ENCODE measurements around the gene PSG5.
A peak's percentile ranks its signal among the peaks of the same experiment; 100 is the strongest.
"Not testable (repeated sequence)": the region's sequence is repeated elsewhere in the genome, so short reads cannot be mapped to it uniquely, and the experiment has no call there.

PSG5 gene

DNA sequence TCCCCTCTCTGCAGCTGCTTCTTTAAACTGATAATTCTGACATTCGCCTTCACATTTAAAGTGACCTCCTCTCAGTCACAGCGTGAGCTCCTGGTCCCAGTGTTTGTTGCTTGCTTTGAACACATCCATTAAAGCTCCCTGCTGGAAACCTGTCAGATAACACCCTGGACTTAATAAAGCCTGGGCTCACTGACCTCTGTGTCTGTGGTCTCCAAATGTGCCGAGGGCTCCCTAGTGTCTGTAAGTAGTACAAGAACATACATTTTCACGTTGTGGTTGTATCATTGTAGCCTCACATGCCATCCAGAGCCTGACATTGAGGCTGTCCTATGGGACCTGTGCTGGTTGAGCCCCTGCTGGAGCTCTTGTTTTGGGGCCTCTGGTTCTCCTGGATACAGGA is 21.7 kb upstream of the PSG5 start:
- no peaks in the 10 kb centered on the region for H4K20me1 ChIP-seq (ENCODE audit: control insufficient read depth, insufficient read depth, low read depth, low read length)

DNA sequence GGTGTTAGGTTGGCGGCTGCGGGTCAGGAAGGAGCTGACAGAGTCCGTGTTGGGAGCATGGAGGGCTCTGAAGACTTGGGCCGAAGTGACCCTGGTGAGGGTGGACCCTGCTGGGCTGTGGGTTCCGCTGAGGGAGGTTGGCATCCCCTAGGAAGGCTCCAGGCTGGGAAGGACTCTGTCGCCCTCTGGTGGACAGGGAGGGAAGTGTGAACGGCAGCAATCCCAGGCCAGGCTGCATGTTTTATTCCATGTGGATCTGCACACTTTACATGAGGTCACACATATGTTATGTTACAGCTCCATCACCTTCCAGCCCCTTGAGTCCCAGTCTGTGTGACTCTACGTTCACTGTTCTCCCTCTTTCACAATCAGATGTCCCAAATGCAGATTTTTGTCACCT is 20.8 kb upstream of the PSG5 start:
- H4K20me1 ChIP-seq (ENCODE audit: control insufficient read depth, insufficient read depth, low read depth, low read length); H3K4me1 ChIP-seq (ENCODE audit: control insufficient read depth, low read length); H3K27ac ChIP-seq (ENCODE audit: low read depth, low read length); H3K9me3 ChIP-seq (ENCODE audit: control insufficient read depth, insufficient read depth, low read length); H3K4me3 ChIP-seq (ENCODE audit: low read length); H3K9me2 ChIP-seq (replicated peaks; ENCODE audit: control insufficient read depth, low read length); H3K4me2 ChIP-seq (ENCODE audit: low read length); H3F3A ChIP-seq (ENCODE audit: control insufficient read depth, insufficient read depth); H3K36me3 ChIP-seq (ENCODE audit: control insufficient read depth, low read length); H3K79me2 ChIP-seq (ENCODE audit: control insufficient read depth, low read length); H3K27me3 ChIP-seq (ENCODE audit: control insufficient read depth, low read length): not testable (repeated sequence)
- TF ChIP-seq, protein P1, sequence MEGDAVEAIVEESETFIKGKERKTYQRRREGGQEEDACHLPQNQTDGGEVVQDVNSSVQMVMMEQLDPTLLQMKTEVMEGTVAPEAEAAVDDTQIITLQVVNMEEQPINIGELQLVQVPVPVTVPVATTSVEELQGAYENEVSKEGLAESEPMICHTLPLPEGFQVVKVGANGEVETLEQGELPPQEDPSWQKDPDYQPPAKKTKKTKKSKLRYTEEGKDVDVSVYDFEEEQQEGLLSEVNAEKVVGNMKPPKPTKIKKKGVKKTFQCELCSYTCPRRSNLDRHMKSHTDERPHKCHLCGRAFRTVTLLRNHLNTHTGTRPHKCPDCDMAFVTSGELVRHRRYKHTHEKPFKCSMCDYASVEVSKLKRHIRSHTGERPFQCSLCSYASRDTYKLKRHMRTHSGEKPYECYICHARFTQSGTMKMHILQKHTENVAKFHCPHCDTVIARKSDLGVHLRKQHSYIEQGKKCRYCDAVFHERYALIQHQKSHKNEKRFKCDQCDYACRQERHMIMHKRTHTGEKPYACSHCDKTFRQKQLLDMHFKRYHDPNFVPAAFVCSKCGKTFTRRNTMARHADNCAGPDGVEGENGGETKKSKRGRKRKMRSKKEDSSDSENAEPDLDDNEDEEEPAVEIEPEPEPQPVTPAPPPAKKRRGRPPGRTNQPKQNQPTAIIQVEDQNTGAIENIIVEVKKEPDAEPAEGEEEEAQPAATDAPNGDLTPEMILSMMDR (IDR thresholded peaks at IDR 0.05; ENCODE audit: low read depth, low read length, poor library complexity, severe bottlenecking), result peak; percentile 67

More for the DNA sequence above, 21.7 kb upstream of the PSG5 start:
- TF ChIP-seq, protein P1 (IDR thresholded peaks at IDR 0.05; ENCODE audit: low read depth, low read length, poor library complexity, severe bottlenecking), result no peak
- no peak for TF ChIP-seq EZH2phosphoT487 (IDR thresholded peaks at IDR 0.05; ENCODE audit: borderline replicate concordance, low read length)
- Histone ChIP-seq H3K4me1 (ENCODE audit: control insufficient read depth, low read length) (no peaks in the 10 kb centered on the region), H3K9me2 (replicated peaks; ENCODE audit: control insufficient read depth, low read length) (no peaks in the 10 kb centered on the region), H3K27me3 (ENCODE audit: control insufficient read depth, low read length) (no peaks in the 10 kb centered on the region), H3K36me3 (ENCODE audit: control insufficient read depth, low read length) (no peaks in the 10 kb centered on the region), H3K9me3 (ENCODE audit: control insufficient read depth, insufficient read depth, low read length) (no peaks in the 10 kb centered on the region), H3K4me2 (ENCODE audit: low read length) (no peak overlapping the region), H3K27ac (ENCODE audit: low read depth, low read length) (no peak overlapping the region), H3K4me3 (ENCODE audit: low read length) (no peak overlapping the region), H3F3A (ENCODE audit: control insufficient read depth, insufficient read depth) (no peaks in the 10 kb centered on the region), H3K79me2 (ENCODE audit: control insufficient read depth, low read length) (no peaks in the 10 kb centered on the region)

DNA sequence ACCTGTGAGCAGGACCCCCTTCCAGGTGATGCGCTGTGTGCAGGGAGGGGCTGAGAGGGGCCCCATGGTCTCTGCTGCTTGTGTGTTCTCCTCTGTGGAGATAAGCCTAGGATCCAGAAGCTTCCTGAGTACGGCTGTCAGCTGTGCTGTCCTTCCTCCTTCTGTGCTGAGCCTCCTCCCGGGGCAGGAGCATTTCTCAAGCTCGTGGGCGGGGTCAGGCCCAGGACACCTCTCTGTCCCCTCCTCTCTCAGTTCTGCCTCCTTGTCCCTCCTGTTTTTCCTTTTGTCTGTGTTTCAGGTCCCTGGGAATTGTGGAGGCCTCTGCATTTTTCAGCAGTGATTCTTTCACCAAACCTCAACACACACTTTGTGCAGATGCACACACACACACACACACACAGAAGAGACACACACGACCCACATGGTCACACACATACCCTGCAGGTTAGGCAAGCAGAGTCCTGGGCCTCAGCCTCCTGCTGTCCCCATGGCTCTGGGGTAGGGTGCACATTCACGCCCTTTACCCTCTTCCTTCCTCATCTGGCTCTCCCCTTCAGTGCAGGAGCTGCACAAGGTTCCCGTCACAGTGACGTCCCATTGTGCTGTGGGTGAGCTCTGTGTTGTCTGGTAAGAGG is 19.3 kb upstream of the PSG5 start, which contains the start of gene PSG4:
TSS of gene PSG4 (minus strand) at position 168 of the 635 bp plus-strand sequence. CDS start at position 66, 102 bp downstream.
- not testable (repeated sequence) for H3K4me2 ChIP-seq (ENCODE audit: low read length); H3K9me3 ChIP-seq (ENCODE audit: control insufficient read depth, insufficient read depth, low read length); H3F3A ChIP-seq (ENCODE audit: control insufficient read depth, insufficient read depth); H3K27ac ChIP-seq (ENCODE audit: low read depth, low read length); H3K9me2 ChIP-seq (replicated peaks; ENCODE audit: control insufficient read depth, low read length); H3K4me1 ChIP-seq (ENCODE audit: control insufficient read depth, low read length); H4K20me1 ChIP-seq (ENCODE audit: control insufficient read depth, insufficient read depth, low read depth, low read length); H3K4me3 ChIP-seq (ENCODE audit: low read length); H3K36me3 ChIP-seq (ENCODE audit: control insufficient read depth, low read length); H3K27me3 ChIP-seq (ENCODE audit: control insufficient read depth, low read length); H3K79me2 ChIP-seq (ENCODE audit: control insufficient read depth, low read length)

DNA sequence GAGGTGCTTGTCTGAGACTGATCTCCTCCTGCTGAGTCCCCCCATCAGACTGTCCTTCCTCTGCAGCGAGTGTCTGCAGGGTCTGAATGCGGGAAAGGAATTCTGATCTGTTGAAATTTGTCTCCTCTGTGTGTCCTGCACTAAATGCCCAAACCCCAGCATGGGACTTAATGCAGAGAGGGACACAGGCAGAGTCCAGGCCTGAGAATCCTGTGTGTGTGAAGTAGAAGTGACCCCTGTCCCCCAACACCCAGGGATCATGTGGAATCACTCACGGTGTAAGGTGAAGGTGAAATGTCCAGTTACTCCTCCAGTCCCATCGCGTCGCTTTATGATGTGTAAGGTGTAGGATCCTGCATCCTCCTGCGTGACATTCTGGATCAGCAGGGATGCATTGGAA is 17.3 kb upstream of the PSG5 start:
- not testable (repeated sequence) for H3K79me2 ChIP-seq (ENCODE audit: control insufficient read depth, low read length); H3K9me2 ChIP-seq (replicated peaks; ENCODE audit: control insufficient read depth, low read length); H3K27ac ChIP-seq (ENCODE audit: low read depth, low read length); H3F3A ChIP-seq (ENCODE audit: control insufficient read depth, insufficient read depth); H3K4me3 ChIP-seq (ENCODE audit: low read length); H3K36me3 ChIP-seq (ENCODE audit: control insufficient read depth, low read length); H3K9me3 ChIP-seq (ENCODE audit: control insufficient read depth, insufficient read depth, low read length); H3K27me3 ChIP-seq (ENCODE audit: control insufficient read depth, low read length); H3K4me2 ChIP-seq (ENCODE audit: low read length); H4K20me1 ChIP-seq (ENCODE audit: control insufficient read depth, insufficient read depth, low read depth, low read length); H3K4me1 ChIP-seq (ENCODE audit: control insufficient read depth, low read length)

DNA sequence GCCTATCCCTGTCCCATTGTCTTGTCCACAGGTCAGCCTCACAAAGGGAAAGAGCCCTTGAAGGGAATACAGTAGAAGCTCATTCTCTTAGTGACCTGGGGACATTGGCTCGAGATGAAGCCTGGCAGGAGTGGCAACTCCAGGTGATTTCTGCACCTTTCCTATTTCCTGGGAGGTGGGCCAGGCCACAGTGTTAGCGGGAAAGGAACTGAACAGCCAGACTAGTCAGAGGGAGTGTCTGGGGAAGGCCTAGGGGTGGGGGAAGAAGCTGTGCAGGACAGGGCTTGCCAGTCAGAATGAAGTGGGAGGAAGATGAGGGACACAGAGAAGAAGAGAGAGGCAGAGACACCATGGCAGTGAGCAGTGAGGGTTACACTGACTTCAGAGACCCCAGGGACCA is 15.6 kb upstream of the PSG5 start:
- H3K36me3 ChIP-seq (ENCODE audit: control insufficient read depth, low read length); H3K9me3 ChIP-seq (ENCODE audit: control insufficient read depth, insufficient read depth, low read length); H4K20me1 ChIP-seq (ENCODE audit: control insufficient read depth, insufficient read depth, low read depth, low read length); H3K79me2 ChIP-seq (ENCODE audit: control insufficient read depth, low read length); H3K27me3 ChIP-seq (ENCODE audit: control insufficient read depth, low read length); H3K4me1 ChIP-seq (ENCODE audit: control insufficient read depth, low read length); H3K4me2 ChIP-seq (ENCODE audit: low read length); H3K4me3 ChIP-seq (ENCODE audit: low read length); H3K9me2 ChIP-seq (replicated peaks; ENCODE audit: control insufficient read depth, low read length); H3F3A ChIP-seq (ENCODE audit: control insufficient read depth, insufficient read depth); H3K27ac ChIP-seq (ENCODE audit: low read depth, low read length): not testable (repeated sequence)

DNA sequence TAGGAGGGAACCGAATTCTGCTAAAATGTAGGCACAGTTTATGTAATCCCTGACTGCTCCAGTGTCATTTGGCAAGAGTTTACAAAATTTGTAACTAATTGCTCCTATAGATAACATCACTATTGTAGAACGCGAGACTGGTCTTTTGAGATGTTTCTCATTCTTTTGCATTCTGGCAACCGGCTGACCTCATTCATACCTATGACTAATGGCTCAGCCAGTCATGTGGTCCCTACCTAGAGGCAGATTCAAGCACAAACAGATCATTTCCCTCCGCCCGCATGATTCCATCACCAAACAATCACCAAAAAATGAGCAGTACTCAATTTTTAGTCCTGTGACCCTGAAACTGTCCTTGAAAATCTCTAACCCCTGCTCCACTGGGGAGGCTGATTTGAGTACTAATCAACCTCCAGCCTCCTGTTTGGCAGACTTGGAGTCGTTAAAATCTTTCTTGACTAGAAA is 15.0 kb upstream of the PSG5 start:
- H4K20me1 ChIP-seq (ENCODE audit: control insufficient read depth, insufficient read depth, low read depth, low read length); H3K9me3 ChIP-seq (ENCODE audit: control insufficient read depth, insufficient read depth, low read length); H3F3A ChIP-seq (ENCODE audit: control insufficient read depth, insufficient read depth); H3K4me1 ChIP-seq (ENCODE audit: control insufficient read depth, low read length); H3K27ac ChIP-seq (ENCODE audit: low read depth, low read length); H3K36me3 ChIP-seq (ENCODE audit: control insufficient read depth, low read length); H3K27me3 ChIP-seq (ENCODE audit: control insufficient read depth, low read length); H3K9me2 ChIP-seq (replicated peaks; ENCODE audit: control insufficient read depth, low read length); H3K4me3 ChIP-seq (ENCODE audit: low read length); H3K79me2 ChIP-seq (ENCODE audit: control insufficient read depth, low read length); H3K4me2 ChIP-seq (ENCODE audit: low read length): not testable (repeated sequence)

Data from DOHH2 (cell line).